HTR-8/SVneo (cell line): Measurements from ENCODE around the gene PRR18.

Experiments used
- DNase-seq: peaks from one replicate; pipeline ENCODE4 v3.0.0; 2011; ENCODE audit warnings: low spot score, mixed read lengths; ENCODE audit not compliant: insufficient read length
- FAIRE-seq: peaks from 2 replicates; lab custom pipeline; 2011; peaks lifted over from hg19 to GRCh38; lab: Jason Lieb, UNC

Gene PRR18

DNA sequence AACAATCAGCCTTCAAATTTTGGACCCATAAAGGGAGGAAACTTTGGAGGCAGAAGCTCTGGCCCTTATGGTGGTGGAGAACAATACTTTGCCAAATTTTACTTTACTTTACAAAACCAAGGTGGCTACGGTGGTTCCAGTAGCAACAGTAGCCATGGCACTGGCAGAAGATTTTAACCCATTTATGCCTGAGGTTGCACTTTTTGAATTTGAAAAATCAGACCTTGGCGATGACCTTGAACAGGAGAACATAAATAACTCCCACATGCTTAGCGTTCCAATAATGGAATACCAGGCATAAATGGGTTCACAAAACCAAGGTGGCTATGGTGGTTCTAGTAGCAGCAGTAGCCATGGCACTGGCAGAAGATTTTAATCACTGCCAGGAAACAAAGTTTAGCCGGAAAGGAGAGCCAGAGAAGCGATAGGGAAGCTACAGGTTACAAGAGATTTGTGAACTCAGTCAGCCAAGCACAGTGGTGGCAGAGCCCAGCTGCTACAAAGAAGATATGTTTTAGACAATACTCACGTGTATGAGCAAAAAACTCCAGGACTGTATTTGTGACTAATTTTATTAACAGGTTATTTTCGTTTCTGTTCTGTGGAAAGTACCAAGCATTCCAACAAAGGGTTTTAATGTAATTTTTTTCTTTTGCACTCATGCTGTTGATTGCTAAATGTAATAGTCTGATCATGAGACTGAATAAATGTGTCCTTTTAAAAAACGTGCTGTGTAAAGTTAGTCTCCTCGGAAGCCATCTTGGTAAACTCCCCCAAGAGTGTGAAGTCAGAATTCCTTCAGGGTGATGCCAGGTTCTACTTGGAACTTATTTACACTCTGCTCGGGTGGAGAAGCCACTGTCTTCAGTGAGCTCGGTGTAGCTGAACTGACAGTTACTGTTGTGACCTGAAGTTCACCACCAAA lies 27.4 kb upstream of the PRR18 start:
- no peak for FAIRE-seq
- DNase-seq = no peak

DNA sequence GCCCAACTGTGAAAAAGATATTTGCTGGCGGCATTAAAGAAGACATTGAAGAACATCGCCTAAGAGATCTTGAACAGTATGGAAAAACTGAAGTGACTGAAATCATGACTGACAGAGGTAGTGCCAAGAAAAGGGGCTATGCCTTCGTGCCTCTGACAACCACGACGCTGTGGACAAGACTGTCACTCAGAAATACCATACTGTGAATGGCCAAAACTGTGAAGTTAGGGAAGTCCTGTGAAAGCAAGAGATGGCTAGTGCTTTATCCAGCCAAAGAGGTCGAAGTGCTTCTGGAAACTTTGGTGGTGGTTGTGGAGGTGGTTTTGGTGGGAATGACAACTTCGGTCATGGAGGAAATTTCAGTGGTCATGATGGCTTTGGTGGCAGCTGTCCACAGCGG lies 26.7 kb upstream of the PRR18 start:
- DNase-seq = no peak

DNA sequence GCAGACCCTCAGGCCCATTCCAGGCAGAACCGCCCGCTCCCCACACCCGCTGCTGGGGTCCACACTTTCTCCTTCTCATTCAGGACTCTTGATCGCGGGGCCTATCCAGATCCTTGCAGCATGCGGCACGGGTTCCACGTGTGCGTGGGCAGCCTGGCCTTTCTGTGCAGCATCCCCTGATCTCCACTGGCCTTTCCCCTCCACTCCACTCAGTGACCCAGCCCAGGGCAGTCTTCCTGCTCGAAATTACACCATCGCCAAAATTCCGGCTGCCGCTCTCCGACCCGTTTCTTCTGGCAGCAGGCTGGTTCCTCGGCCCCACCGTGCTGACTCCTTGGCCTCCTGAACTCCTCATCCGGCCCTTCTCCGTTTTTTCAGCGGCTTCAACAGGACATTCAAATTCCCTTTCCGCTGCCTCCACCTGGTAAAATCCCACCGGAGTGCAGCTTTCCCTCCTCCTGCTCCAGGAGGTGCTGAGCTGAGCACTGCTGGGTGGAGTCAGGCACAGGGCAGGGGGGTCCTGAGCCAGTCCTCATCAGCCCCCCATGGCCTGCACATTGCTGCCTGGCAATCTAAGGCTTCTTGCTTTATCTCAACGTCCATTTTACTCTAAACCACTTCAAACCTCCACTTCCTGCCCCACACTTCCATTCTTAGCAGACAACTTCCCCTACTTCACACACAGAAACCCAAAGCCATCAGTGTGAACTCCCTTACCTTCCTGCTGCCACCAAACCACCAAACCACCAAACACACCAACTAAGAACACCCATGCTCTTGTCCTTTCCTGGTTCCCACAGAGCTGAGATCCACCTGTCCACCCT lies 25.2 kb upstream of the PRR18 start:
- no peak for DNase-seq
- FAIRE-seq = no peak

More for the DNA sequence above, 26.7 kb upstream of the PRR18 start:
- no peak for FAIRE-seq

DNA sequence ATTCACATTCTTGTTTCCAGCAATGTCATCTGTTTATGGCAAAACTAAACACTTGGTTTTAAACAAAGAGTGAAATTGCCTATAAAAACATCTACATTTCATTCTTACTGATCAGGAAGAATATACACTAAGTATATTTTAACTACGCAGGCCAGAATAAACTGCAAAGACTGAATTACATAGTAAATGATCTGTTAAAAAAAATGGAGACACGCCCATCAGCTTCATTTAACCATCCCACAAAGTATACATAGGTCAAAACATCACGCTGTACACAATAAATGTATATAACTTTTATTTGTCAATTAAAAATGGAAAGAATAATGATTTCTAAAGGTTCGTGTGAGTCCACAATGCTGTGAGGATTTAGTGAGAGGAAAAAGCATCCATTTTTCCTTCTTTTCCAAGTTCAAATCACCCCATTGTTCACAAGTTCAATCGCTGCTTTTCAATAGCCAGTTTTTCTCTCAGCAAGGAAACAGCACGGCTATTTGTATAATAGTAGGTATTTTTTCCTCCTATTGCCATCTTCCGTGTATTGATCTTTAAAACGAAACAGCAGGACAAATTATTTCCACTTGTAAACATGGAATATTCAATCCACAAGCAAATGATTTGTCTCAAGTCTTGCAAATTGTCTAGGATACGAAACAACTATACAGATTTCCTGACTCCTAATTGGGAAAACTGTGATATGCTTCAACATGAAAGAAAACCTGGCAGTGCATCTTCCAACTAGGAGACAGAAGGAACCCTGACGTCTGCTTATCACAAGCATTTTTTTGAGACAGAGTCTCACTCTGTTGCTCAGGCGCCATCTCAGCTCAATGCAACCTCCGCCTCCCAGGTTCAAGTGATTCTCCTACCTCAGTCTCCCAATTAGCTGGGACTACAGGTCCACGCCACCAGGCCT lies 23.6 kb upstream of the PRR18 start:
- DNase-seq = no peak
- no peak for FAIRE-seq

DNA sequence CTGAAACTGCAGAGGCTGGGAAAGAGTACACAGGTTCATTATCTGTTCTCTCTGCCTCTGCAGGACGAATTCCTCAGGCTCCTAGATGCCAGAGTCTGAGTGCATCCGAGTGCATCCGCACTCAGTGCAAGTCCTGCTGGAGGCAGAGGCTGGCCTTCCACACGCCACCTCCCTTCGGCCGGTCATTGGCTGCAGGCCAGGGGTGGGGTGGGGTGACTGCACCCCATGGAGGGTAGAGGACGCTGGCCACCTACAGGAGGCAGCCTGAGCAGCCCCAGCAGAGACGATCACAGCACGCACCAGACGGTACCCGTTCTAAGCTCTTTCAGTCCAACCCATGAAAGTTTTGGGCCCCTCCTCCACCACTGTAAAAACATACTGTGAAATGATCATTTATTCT lies 22.4 kb upstream of the PRR18 start:
- FAIRE-seq (no peak), DNase-seq (no peak)

DNA sequence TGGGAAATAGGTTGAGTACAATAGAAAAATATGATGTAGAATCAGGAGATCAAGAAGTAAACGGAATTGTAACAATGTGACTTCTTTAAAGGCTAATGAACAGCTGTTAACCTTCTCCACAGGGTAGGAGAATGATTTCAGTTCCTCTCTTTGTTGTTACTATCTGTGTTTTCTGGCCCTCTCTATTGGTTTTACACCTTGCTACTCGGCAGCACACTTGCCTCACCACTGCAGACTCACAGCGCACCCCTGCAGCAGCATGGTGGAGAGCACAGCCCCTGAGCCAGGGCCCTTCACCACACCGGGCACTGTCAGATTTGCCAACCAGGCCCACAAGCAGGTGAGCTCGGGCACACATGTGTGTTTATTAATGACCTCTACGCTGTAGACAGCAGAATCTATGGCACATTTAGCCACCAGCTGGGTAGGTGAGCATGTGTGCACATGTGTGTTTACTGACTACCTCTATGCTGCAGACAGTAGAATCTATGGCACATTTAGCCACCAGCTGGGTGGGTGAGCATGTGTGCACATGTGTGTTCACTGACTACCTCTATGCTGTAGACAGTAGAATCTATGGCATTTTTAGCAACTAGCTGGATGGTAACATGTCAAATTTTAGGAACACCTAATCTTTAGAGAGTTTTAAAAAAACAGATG lies 17.3 kb upstream of the PRR18 start:
- FAIRE-seq (no peak), DNase-seq (no peak)

DNA sequence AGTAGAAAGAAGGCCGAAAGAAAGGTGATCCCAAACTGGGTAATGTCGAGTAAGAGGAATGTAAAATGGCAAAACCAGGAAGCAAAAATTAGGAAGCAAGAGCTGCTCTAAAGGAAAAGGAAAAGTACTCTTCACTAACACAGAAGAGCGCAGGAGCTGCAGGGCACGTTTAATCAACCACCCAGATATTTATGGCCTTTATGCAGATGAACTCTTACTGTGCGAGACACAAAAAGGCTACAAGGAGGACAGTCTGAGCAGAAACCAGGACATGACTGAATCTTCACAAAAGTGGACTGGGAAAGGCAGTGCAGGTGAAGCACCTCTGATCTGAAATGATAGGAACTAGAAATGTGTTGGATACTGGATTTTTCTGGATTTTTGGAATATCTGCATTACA lies 15.2 kb upstream of the PRR18 start:
- DNase-seq = no peak
- no peak for FAIRE-seq

DNA sequence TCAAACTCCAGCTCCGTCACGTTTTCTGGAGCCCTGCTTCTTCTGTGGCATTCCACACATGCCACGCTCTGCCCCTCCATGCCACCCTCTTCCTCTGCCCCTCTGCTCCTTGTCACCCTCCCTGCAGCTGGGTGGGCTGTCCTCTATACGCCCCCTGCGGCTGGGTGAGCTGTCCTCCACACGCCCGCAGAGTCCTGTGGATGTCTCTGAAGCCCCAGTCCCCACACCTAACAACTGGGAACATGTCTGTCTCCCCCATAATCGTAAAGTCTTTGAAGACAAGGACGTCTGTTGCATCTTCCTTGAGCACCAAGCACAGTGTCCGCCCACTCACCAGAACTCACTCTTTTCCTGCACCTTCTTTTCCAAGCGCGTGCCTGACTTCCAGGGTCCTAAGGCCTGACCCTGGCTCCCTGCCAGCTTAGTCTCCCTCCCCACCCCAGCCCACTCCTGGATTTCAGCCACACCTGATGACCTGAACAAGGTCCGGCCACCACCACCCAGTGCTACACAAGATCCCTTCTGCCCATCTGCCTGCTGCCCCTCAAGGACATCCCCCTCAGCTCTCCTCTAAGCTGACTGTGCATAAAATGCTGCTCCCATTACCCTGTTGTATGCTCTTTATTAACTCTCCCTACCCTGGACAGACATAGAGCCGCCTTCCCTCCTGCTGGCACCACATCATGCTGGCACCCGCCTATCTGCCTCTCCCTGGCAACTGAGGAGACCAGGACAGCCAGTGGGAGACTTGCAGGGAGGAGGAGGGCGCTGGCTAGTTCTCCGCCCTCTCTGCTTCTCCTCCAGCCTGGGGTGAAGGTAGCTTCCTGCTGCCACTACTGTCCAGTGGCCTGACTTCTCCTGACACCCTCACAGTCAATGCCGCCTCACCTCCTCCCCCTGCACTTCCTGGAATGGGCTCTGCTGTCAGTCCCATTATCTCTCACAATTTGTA lies 10.7 kb upstream of the PRR18 start:
- DNase-seq (no peak), FAIRE-seq (no peak)

DNA sequence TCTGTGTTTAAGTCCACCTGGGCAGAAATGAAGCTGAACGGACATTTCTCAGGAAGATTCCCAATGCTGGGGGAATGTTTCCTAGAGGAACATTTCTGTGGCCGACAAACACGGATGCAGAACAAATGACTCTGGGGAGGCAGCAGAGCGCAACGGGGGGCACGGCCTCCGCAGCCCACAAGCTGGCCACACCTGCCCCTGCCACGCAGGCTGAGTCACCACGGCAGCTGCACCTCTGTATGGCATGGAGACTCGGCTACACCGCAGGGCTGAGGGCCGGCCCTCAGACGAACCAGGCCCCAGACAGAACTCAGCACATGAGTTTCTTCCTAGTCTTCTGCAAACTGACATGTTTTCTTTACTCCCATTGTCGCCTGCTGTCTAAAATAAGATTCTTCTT lies 10.0 kb upstream of the PRR18 start:
- FAIRE-seq = no peak

DNA sequence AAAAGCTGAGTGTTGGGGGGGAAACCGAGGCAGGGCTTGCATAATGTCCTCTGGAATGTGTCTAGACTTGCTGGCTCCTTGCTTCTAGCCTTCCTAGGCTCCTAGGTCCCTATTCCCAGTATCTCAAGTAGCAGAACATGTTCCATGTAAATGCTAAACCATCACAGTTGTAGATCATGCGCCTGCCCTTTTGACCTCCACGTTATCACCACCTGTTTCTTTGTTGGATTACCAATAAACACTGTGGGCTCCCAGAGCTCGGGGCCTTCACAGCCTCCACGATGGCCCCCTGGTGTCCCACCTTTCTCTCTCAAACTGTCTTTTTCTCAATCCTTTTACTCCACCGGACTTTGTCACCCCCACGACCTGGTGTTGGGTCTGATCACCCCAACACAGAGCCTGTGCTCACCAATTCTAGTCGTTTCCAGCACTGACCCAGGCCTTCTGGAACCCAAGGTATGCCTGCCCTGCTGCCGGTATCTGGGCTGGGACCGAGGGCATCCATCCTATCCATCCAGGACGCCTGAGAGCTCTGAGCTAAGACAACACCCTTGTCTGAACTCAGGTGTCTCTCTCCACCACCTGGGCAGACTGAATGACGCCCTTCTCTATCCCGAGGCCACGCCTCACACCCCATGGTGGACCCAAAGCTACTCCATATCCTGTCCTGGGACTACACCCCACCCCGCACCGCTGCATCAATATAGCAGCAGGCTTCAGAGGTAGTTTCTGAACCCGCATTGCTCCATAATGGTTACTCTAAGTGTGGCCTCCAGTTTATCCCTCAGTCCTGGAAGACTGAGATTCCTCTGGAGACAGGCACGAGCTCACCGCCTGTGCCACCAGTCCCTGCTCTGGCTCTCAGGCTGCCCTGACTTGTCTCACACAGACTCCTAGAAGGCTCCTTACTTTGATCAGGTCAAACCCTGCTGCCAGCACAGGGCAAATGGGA lies 9.3 kb upstream of the PRR18 start:
- no peak for FAIRE-seq
- DNase-seq = no peak

More for the DNA sequence above, 10.0 kb upstream of the PRR18 start:
- DNase-seq = no peak

DNA sequence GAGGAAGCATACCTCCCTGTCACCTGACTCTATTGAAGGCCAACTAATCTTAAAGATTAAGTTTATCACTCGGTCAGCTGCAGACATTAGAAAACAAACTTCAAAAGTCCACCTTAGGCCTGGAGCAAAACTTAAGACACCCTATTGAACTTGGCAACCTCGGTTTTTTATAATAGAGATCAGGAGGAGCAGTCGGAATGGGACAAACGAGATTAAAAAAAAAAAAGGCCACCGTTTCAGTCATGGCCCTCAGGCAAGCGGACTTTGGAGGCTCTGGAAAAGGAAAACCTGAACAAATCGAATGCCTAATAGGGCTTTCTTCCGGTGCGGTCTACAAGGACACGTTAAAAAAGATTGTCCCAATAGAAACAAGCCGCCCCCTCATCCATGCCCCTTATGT lies 7.2 kb upstream of the PRR18 start:
- DNase-seq (no peak), FAIRE-seq (no peak)

DNA sequence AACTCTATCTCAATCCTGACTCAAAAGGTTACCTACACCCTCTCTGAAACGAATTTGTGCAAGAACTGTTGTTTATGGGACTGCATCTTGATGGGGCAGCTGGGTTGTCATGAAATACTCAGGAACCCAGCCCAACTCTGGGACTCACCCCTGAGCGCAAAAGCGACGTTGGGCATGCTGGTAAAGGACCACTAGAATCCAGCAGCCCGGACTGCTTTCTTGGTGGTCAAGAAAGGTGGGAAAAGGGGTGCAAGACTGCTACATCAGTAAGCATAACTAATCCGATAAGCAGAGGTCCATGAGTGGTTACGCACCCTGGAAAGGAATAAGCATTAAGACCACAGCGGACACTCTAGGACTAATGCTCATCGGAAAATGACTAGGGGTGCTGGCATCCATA lies 6.3 kb upstream of the PRR18 start:
- DNase-seq (no peak), FAIRE-seq (no peak)

DNA sequence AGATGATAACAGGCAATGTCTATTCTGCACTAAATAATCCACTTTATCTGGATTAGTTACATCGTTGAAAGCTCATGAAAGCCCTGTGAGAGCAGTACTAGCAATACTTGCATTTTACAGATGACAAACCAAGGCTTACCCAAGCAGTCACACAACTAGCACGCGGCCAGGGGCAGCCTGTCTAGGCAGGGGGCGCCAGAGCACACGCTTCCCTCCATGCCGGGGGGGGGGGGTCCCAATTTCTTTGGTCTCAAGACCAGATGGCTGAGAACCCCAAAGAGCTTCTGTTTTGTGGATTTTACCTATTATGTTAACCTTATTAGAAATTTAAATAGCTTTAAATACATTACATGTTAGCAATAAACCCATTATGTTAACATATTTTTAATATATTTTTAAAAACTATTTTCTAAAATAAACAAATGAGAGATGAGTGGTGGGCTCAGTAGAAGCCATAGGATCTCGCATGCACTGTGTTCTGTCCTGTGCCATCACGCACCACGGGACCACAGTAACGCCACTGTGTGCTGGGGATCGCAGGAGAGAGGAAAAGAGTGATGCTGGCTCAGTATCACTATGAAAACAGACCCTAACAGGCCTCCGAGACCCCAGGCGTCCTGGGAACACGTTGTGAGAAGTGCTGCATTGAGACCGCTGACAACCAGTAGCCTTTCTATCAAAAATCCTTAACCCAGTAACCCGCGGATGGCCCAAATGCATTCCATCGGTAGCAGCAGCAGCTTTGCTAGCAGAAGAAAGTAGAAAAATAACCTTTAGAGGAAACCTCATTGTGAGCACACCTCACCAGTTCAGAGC lies 5.3 kb upstream of the PRR18 start:
- FAIRE-seq = no peak
- DNase-seq = no peak

DNA sequence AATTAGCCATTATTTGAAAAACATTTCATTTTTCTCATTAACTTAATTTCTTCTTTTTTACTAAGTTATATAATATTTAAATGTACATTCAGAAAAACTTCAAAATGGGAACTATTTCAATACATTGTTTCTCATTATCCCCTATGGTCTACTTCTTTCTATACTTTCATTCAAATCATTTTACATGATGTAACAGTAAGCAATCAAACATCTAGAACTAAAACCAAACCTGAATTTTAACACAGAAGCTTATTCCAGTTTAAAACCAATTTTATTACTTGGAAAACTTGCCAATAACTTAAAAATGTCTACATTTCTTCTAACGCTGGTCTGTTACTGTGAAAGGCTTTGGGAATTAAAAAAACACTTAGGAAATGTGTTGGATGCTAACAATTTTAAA lies 4.6 kb upstream of the PRR18 start:
- DNase-seq = no peak
- no peak for FAIRE-seq

DNA sequence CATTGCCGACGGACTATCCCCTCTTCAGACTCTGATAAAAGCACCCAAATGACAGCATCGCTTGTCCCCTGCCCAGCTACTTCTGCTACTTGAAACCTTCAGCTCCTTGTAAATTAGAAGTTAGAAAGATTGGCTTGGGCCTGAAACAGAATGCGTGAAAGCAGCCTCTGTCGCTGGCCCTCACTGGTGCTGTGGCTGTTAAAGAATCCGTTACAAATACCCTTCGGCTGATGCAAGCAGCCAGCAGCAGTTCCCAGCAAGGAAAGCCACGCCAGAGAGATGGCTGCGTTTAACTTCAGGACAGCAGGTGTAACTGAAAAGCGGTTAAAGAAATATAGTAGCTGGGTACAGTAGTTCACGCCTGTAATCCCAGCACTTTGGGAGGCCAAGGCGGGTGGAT lies 2.4 kb upstream of the PRR18 start:
- DNase-seq (no peak), FAIRE-seq (no peak)

DNA sequence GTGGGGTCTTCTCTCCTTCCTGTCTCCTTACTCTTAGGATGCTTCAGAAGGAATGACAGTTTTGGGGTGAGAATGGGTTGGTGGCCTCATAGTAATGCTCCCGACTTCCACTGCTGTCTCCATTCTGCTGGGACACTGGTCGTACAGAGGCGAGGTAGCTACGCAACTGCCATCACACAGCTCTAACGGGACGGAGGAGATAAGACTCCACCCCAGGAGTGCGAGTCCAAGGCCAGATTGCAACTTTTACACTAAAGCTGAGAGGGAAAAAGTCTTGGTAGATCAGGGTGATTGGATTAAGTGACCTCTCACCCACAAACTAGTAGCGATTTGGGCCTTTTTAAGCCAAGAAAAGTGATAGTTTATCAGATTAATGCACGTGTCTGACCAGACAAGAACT lies 1.8 kb upstream of the PRR18 start:
- no peak for FAIRE-seq
- DNase-seq = no peak
